GM21528 (cell line): ENCODE measurements around the gene IER5L.

Source experiments
- ATAC-seq: cut with Tn5 transposase; IDR thresholded peaks from one replicate; pipeline ENCODE4 v1.9.1; 2021; ENCODE audit warnings: mild to moderate bottlenecking, moderate library complexity; ENCODE audit not compliant: unreplicated experiment, low FRiP score

IER5L gene

GRCh38 chr9:129182625-129183494, 4.8 kb upstream of the IER5L start:
- no peak for ATAC-seq

GRCh38 chr9:129182122-129182521, 4.1 kb upstream of the IER5L start:
- no peak for ATAC-seq

DNA sequence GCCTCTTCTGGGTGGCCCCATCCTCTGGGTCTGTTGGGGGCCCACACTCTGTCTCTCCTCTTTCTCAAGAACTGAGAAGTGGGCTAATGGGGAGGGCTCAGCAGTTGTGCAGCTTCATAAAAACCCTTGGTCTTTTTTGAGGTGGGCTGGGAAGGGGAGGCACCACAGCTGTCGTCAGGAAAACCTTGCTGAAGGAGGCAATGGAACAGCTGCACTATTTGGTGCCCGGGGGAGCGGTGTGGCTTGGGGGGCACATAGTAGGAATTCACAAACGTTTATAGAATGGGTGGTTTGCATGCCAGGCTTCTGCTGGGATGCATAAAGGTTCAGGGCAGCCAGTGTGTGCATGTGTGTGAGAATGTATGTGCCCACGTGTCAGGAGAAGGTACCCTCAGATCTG, 3.2 kb upstream of the IER5L start:
- no peak for ATAC-seq

DNA sequence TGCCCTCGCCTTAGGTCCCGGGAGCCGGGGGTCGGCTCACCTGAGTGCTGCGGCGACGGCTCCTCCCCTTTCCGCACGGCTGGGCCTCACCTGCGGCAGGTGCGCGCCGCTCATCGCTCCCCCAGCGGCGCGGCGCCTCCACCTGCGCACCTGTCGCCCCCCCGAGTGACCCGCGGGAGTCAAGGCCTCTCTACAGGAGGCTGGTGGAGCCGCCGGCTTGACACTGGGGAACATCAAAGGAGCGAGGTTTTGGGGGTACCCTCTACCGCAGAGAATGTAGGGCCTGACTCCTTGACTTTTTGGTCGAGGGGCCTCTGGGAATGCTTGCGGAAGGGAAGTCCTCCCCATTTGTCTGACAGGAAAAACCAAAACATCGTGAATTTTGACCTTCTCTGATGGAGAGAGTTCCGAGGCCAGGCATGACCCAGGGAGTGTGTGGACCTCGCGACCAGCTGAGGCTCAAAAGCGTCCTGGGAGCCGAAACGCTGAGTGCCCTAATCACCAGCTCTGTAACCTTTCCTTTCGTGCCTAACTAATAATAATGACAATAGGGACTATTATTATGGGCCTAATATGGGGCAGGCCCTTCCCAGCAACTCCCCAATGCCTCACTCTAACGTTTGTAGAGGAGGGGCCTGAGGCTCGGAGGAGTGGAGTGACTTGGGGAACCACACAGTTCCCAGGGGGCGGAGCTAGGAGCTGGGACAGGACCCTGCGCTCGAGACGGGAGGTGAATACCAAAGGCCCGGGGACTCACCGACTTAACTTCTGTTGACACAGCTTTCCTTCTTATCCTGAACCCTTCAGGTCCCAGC, 714 bp upstream of the IER5L start:
- no peak for ATAC-seq

GRCh38 chr9:129177443-129177790, 644 bp downstream of the IER5L start:
- ATAC-seq, result peak; percentile 18

DNA sequence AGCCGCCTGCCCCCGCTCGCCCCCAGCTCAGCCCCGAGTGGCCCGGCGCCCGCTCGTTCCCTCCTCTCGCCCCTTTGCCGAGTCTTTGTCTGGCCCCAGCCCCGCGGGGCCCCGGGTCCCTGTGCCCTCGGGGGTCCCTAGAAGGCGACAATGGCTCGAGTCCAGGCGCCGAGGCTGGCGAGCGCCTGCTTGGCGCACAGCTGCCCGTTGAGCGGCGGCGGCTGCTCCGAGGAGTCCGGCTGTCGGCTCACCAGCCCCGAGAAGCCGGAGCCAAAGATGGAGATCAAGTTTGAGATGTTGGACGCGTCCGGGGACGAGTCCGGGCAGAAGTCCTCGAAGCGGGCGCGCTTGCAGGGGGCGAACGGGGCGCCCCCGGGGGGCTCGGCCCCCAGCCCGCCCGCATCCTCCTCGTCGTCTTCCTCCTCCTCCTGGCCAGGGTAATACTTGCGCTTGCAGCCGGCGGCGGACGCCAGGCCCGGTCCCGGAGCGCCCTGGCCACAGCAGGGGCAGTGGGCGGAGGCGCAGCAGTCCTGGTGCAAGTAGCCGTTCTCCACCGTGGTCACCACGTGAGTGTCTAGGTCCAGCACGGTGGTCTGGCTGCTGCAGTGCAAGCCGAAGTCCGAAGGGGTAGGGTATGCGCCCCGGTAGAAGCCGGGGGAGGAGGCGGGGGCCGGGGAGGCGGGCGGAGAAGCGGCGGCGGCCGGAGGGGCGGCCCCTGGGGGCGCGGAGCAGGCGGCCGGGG, 1.2 kb downstream of the IER5L start:
- no peak for ATAC-seq

GRCh38 chr9:129175825-129176633, 2.0 kb downstream of the IER5L start:
- no peak for ATAC-seq

- no peak for ATAC-seq
These were observed 2.6 kb downstream of the IER5L start for GRCh38 chr9:129175515-129175824.

DNA sequence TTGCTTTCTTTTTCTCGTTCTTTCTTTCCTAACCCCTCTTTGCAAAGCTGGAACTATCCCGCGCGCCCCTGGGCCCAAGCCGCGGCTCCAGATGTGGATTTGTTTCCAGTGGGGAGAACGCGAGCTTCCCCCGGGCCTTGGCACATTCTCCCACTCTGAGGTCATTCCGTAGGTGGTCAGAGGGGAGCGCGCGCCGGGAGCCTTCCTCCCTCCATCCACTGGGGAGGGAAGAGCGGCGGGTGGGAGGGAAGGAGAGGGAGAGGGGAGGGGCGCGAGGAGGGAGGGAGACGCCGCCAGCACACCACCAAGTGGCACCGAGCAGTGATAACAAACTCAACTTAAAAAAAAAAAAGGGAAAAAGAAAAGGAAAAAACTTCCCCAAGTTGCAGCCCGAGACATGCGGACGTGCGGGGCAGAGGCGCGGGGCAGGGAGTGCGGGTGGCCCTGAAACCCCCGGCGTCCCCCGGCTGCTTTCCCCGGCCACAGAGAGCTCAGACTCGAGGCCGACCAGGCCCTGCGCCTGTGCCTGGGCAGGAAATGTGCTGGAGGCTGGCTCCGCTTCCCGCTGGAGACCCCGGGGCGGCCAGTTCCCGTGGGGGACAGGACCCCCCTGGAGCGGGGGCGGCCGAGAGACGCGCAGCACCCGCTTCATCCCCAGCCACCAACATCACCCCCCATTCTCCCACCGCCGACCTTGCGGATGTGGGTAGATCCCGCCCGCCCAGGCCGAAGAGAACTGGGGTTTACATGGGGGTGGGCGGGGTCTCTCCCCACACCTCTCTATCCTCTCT, 3.1 kb downstream of the IER5L start:
- ATAC-seq, result no peak

- no peak for ATAC-seq
These were observed 3.8 kb downstream of the IER5L start for GRCh38 chr9:129174102-129174723.

DNA sequence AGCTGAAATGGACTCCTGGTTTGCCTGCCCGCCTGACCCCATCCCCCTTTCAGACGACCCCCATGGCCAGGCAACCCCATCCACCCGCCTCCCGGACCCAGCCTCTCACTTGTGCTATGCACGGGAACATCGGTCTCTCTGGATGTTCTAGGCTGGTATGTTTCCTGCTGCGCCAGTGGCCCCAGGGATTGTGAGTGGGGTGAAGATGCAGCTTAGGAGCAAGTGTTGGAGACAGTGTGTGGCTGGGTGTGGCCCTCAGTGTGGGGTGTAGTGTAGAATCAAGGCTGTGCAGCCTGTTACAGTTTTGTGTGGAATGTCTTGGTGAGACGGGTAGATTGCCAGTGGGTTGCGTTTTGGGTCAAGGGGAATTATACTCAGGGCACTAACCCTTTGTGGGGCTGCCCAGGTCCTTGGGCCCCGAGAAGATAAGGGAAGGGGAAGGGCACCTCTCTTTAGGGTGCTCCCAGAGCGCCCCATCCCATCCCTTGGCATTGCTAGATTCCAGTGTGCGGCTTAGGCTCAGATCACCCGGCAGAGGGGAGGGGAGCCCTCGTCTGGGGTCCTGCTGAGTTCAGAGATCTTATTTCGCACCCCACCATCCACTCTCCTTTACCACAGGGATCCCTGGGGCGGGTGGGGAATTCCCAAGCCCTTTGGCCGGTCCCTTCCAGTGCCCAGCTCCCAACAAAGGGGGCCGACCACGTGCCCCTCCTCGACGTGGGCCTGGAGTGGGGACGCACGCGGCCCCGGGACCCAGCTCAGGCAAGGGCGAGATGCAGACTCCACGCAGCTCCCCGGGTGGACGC, 4.6 kb downstream of the IER5L start:
- no peak for ATAC-seq

- ATAC-seq, result no peak
These were observed 5.2 kb downstream of the IER5L start for GRCh38 chr9:129172816-129173215.

- no peak for ATAC-seq
These were observed 5.9 kb downstream of the IER5L start for GRCh38 chr9:129171993-129172751.

DNA sequence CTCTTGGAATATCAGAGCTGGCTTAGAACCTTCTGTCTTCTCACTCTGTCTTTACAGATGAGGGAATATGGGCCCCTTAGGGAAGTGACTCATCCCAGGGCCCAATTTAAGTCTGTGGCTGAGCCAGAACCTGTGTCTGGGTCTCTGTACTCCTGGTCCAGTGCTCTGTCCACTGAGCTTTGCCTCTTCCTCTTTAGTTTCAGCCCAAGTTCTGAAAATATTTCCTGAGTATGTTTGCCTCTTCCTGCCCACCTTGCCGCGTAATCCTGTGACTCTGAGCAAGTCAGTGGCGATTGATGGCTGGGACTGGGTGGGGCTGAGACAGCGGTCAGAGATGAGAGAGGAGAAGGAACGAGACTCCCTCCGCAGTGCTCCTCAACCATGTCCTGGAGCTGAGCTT, 7.8 kb downstream of the IER5L start:
- no peak for ATAC-seq

GRCh38 chr9:129166623-129167557, 11.2 kb downstream of the IER5L start:
- ATAC-seq, result no peak

DNA sequence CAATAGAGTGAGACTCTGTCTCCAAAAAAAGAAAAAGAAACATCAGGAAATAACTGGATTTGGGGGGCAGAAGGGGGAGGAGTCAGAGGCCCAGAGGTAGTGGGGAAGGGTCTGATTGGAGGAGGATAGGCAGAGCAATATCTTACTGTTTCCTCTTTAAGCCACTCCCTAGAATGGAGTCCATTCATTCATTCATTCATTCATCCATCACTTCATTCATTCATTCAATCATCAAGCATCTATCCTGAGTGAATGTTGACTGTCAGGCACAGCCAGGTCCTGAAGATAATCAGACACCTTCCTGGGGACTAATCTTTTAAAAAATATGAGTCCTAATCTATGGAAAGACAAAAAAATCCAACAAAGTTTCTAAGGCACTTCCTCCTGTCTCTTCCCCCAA, 12.9 kb downstream of the IER5L start:
- ATAC-seq, result no peak
